PC-9 (cell line): Measurements from ENCODE around the gene SFT2D1.

Experiments
- EZH2 ChIP-seq: fragments of 200-600 bp; sonication (generic); IDR thresholded peaks from 2 replicates; pipeline ENCODE4 v1.8.0; 2017; ENCODE audit warnings: antibody characterized with exemption, low read depth
- TF ChIP-seq, protein P1 (sequence below): fragments of 200-600 bp; sonication (generic); conservative IDR thresholded peaks from 2 replicates; pipeline ENCODE4 v1.6.1; 2017; ENCODE audit warnings: mixed run types, antibody characterized with exemption, mild to moderate bottlenecking, moderate library complexity

- TF ChIP-seq, protein P1, sequence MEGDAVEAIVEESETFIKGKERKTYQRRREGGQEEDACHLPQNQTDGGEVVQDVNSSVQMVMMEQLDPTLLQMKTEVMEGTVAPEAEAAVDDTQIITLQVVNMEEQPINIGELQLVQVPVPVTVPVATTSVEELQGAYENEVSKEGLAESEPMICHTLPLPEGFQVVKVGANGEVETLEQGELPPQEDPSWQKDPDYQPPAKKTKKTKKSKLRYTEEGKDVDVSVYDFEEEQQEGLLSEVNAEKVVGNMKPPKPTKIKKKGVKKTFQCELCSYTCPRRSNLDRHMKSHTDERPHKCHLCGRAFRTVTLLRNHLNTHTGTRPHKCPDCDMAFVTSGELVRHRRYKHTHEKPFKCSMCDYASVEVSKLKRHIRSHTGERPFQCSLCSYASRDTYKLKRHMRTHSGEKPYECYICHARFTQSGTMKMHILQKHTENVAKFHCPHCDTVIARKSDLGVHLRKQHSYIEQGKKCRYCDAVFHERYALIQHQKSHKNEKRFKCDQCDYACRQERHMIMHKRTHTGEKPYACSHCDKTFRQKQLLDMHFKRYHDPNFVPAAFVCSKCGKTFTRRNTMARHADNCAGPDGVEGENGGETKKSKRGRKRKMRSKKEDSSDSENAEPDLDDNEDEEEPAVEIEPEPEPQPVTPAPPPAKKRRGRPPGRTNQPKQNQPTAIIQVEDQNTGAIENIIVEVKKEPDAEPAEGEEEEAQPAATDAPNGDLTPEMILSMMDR: no peak
- TF ChIP-seq EZH2: no peak
Observed at GRCh38 chr6:166352923-166353322, 10.6 kb upstream of the SFT2D1 start.
